Upper lobe of left lung (tissue), 4 donors: ENCODE data around the gene FGGY.

ENCODE experiments used
- POLR2A ChIP-seq, 4 donors: fragments of 450-650 bp; IDR thresholded peaks; one replicate each; pipeline ENCODE4 v1.5.1; 2016 to 2017; ENCODE audit warnings: antibody characterized with exemption in 4 of 4, mild to moderate bottlenecking in 2 of 4
- POLR2AphosphoS5 ChIP-seq, 2 donors: sonication (generic); formaldehyde crosslinking; IDR thresholded peaks; one replicate each; pipeline ENCODE4 v1.5.1; 2017; ENCODE audit warnings: antibody characterized with exemption in 2 of 2
- TF ChIP-seq, protein P1 (sequence below), 6 experiments: fragments of 450-650 bp in 4 of 6; fragments of 200-600 bp in 2 of 6; sonication (generic) in 2 of 6; IDR thresholded peaks; one replicate each; pipeline ENCODE4 v1.5.1; 2016 to 2019; ENCODE audit warnings: antibody characterized with exemption in 6 of 6

GRCh38 chr1:59520827-59521418 lies 224.0 kb downstream of the FGGY start:
- TF ChIP-seq, protein P1, sequence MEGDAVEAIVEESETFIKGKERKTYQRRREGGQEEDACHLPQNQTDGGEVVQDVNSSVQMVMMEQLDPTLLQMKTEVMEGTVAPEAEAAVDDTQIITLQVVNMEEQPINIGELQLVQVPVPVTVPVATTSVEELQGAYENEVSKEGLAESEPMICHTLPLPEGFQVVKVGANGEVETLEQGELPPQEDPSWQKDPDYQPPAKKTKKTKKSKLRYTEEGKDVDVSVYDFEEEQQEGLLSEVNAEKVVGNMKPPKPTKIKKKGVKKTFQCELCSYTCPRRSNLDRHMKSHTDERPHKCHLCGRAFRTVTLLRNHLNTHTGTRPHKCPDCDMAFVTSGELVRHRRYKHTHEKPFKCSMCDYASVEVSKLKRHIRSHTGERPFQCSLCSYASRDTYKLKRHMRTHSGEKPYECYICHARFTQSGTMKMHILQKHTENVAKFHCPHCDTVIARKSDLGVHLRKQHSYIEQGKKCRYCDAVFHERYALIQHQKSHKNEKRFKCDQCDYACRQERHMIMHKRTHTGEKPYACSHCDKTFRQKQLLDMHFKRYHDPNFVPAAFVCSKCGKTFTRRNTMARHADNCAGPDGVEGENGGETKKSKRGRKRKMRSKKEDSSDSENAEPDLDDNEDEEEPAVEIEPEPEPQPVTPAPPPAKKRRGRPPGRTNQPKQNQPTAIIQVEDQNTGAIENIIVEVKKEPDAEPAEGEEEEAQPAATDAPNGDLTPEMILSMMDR (IDR thresholded peaks at IDR 0.05) = no peak
- TF ChIP-seq POLR2AphosphoS5 (IDR thresholded peaks at IDR 0.05) (no peak), POLR2A (IDR thresholded peaks at IDR 0.05) (no peak)
